Measurements from ENCODE around the gene CA10. TPM values are rescaled to one million over a fixed set of nuclear protein-coding genes. Genes with fewer than 3 reads are reported as not detected.

Gene CA10
- total and polyA plus RNA-seq, 11 donors = not detected

DNA sequence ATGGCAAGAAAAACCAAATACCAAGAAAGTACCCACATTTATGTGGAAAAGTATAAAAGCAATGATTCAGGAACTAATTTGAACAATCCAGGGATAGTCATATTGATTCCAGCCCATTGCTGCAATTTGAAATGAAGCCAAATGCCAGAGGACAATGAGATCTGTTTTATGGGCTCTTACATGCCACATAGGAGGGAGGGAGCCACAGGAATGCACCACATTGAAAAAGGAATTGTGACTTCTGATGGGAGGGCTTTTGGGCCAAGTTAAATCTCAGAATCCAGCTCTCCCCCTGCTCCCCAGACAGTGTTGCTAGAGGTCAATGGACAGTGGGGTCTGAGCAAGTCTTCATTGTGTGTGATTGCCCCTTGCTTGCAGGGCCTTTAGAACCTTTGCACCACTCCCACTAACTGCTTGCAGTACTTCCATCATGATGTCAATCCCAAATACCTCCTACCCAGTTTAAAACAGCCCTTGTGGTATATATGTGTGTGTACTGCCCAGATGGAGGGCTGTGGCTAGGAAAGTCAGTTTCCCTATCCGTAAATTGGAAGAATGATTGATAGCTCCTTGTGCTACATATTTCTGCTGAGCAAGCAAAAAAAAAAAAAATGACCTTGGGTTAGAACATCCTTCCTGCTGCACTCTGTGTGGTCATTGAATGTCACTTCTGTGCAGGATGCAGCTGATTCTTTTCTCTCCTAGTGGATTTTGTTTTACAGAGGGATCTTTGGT is 491.4 kb downstream of the CA10 start:
- no peak for TF ChIP-seq POLR2A (IDR thresholded peaks at IDR 0.05)
- TF ChIP-seq, protein P1, sequence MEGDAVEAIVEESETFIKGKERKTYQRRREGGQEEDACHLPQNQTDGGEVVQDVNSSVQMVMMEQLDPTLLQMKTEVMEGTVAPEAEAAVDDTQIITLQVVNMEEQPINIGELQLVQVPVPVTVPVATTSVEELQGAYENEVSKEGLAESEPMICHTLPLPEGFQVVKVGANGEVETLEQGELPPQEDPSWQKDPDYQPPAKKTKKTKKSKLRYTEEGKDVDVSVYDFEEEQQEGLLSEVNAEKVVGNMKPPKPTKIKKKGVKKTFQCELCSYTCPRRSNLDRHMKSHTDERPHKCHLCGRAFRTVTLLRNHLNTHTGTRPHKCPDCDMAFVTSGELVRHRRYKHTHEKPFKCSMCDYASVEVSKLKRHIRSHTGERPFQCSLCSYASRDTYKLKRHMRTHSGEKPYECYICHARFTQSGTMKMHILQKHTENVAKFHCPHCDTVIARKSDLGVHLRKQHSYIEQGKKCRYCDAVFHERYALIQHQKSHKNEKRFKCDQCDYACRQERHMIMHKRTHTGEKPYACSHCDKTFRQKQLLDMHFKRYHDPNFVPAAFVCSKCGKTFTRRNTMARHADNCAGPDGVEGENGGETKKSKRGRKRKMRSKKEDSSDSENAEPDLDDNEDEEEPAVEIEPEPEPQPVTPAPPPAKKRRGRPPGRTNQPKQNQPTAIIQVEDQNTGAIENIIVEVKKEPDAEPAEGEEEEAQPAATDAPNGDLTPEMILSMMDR (IDR thresholded peaks at IDR 0.05) = no peak
- DNase-seq = no peak
- intact Hi-C loops (cut with DNase I) = no loop called here
- ATAC-seq = no peak
- 81 to 89% (median 85%) methylated on average over 1 of the region's 1 CpG for WGBS, 4 donors
- Histone ChIP-seq H3K9me3 (no peaks in the 10 kb centered on the region), H3K27me3 (no peaks in the 10 kb centered on the region), H3K36me3 (no peaks in the 10 kb centered on the region), H3K27ac (no peak overlapping the region), H3K4me3 (no peak overlapping the region), H3K4me1 (peaks cover 0 to 7% (median 0%) of the 10 kb centered on the region in 12 donors)

DNA sequence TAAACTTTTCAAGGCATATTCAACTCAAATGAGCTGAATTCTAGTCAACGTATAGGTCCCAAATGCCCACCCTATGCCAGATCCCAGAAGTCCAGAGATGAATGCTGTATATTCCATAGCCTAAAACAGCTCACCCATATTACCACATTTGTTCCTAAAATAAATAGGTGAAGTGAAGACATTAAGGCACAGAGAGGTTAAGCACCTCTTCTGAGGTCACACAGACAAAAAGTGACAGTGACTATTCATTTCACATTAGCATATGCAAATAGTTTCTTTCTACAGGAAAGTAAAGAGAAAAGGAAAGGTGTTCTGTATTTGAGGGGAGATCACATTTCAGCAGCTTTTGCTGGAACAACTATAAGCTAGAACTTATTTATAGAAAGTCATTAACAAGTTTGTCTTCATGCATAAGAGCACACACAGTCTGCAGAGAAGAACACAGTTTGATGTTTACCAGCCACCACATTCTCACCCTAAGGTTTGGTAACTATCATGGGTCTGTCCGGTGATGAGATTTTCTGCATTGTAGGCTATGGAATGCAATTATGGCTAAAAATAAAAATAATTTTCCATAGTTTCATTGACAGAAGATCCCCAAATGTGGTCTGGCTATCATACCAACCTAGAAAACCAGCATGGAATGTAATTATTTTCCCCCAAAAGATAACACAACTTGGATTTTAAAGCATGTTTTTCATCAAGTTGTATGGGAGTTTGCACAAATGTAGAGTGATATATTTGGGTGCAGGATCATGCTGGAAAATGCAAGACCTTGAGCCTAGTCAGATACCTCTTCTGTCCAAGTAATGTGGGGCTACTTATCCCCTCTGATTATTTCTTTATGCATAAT is 496.1 kb downstream of the CA10 start:
- intact Hi-C loops (cut with DNase I) = no loop called here
- ATAC-seq (no peak), DNase-seq (no peak)

DNA sequence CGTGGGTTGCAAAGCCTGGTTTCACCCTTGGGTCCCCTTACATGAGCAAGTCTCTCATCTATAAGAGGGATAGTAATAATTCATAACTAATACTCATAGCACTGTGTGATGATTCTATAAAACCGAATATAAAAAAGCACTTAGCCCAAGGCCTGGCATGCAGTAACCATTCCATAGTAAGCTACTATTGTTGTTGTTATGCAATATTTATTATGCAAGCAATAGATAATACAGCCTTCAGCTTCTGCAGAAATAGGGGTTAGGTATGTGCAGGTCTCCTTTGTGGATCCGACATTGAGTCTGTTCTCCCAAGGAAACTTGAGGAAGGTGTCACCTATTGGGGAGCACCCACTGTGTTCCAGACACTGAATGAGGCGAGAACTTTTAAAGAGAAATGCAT is 497.1 kb downstream of the CA10 start:
- Histone ChIP-seq H3K4me1 (no peaks in the 10 kb centered on the region), H3K36me3 (no peaks in the 10 kb centered on the region), H3K27ac (no peak overlapping the region), H3K9me3 (no peaks in the 10 kb centered on the region), H3K27me3 (peaks cover 0 to 17% (median 0%) of the 10 kb centered on the region in 9 donors), H3K4me3 (no peak overlapping the region)
- intact Hi-C loops (cut with DNase I) = no loop called here
- 64 to 77% (median 68%) methylated on average over 4 of the region's 4 CpGs for WGBS, 4 donors
- ATAC-seq = no peak
- DNase-seq = no peak
- TF ChIP-seq POLR2A (IDR thresholded peaks at IDR 0.05) = no peak
- TF ChIP-seq, protein P1 (IDR thresholded peaks at IDR 0.05) = no peak

More for the DNA sequence above, 496.1 kb downstream of the CA10 start:
- TF ChIP-seq POLR2A (IDR thresholded peaks at IDR 0.05) = no peak
- H3K36me3 ChIP-seq = no peaks in the 10 kb centered on the region
- H3K27ac ChIP-seq = no peak overlapping the region
- no peaks in the 10 kb centered on the region for H3K4me1 ChIP-seq
- no peak overlapping the region for H3K4me3 ChIP-seq
- WGBS, 4 donors = 56 to 68% (median 66%) methylated on average over 2 of the region's 2 CpGs
- H3K27me3 ChIP-seq = peaks cover 0 to 16% (median 0%) of the 10 kb centered on the region in 9 donors
- H3K9me3 ChIP-seq = no peaks in the 10 kb centered on the region

DNA sequence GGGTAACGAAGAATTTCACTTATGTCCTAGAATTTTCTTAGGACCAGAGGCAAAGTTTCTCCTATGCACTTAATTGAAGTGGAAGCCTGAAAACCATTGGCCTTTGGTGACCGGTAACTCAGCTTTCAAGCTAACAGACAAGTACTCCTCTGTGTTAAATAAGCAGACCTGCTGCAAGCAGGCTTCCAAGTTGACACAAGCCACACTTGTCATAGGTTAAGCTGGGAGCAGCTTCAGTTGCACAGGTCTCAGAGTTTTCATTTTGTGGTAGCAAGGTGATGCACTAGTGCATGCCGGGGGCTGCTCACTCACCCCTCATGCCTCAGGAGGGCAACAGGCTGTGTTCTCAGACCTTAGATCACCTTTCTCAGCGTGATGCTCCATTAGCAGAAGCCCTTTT is 498.2 kb downstream of the CA10 start:
- TF ChIP-seq, protein P1 (IDR thresholded peaks at IDR 0.05) = no peak
- TF ChIP-seq POLR2A (IDR thresholded peaks at IDR 0.05) = no peak
- Histone ChIP-seq H3K27ac (no peak overlapping the region), H3K36me3 (no peaks in the 10 kb centered on the region), H3K4me1 (no peaks in the 10 kb centered on the region), H3K4me3 (no peak overlapping the region), H3K9me3 (no peaks in the 10 kb centered on the region), H3K27me3 (peaks cover 0 to 25% (median 0%) of the 10 kb centered on the region in 9 donors)
- no peak for DNase-seq
- 65 to 79% (median 75%) methylated on average over 4 of the region's 4 CpGs for WGBS, 4 donors
- intact Hi-C loops (cut with DNase I) = no loop called here
- no peak for ATAC-seq

Data from heart left ventricle (tissue), 16 donors.